Measurements from ENCODE around the gene GATAD2A.

The GATAD2A gene

GRCh38 chr19:19493841-19494546 lies 88.5 kb downstream of the GATAD2A start:
- no peak for FAIRE-seq
- no peak for TF ChIP-seq POLR2A (IDR thresholded peaks at IDR 0.05; ENCODE audit: low read depth, low read length)

DNA sequence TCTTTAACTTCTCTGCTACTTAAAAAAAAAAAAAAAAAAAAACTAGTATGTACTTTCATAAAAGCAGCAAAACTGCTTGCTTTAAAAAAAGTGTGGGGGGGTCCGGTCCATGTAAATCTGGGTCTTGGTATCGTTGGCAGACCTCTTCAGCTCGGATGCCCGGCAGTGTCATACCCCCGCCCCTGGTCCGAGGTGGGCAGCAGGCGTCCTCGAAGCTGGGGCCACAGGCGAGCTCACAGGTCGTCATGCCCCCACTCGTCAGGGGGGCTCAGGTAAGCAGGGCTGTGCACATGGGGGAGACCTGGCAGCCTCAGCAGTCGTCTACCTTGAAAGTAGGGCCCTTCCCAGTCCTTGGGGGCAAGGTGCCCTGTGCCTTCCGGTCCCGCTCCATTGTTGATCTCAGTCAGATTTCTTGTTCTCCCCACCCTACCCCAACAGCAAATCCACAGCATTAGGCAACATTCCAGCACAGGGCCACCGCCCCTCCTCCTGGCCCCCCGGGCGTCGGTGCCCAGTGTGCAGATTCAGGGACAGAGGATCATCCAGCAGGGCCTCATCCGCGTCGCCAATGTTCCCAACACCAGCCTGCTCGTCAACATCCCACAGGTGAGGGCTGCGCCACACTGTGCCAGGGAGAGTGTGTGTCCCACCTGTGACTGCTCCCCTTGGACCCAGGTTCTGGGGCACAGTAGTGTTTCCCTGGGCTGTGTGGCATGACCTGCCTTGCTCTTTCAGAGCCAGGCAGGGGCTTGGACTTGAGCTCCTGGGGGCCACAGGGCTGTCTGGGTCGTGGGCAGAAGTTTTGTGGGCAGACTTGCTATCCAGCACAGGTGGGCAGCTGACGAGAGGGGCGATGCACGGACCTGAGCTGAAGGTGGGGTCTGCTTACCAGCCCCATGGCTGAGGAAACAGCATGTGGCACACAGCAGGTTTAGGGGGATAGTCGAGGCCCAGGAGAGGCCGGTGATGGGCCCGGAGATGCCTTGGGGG lies 90.4 kb downstream of the GATAD2A start:
- no peak for TF ChIP-seq POLR2A (IDR thresholded peaks at IDR 0.05; ENCODE audit: low read depth, low read length)
- DNase-seq (ENCODE audit: insufficient read length, low spot score) (no peak), FAIRE-seq (no peak)

More at GRCh38 chr19:19493841-19494546, 88.5 kb downstream of the GATAD2A start:
- DNase-seq (ENCODE audit: insufficient read length, low spot score): no peak

- no peak for FAIRE-seq
- DNase-seq (ENCODE audit: insufficient read length, low spot score): no peak
- TF ChIP-seq POLR2A (IDR thresholded peaks at IDR 0.05; ENCODE audit: low read depth, low read length): no peak
These were observed 92.9 kb downstream of the GATAD2A start for GRCh38 chr19:19498255-19498991.

DNA sequence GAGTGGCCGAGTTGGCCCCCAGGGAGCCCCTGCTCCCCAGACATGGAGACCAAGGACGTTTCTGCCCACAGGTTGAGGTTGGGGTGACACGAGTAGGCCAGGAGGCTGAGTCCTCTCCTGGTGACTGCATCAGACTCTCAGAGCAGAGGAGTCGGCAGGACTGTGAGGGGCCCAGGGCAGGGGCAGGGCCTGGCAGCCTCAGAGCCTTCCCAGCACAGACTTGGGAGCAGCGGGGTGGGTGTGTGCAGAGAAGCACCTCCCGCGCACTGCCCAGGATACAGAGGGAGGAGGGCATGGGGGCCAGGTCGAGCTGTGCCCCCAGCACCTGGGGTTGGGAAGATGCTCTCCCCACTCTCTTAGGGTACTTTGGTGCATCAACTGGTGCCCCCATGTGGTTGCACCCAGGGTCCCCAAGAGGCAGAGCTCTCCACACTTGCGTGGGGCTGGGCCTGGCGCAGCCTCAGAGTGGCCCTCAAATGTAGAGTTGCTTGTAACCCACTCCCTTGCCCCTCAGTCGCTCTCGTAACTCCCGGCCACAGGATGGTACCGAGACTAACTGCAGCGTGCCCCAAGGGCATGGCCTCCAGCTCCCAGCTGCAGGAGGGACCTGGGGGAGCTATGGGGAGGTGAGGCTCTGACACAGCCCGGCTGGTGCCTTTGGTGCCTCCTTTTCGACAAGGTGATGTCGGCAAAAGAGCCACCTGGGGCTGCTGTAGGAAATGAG lies 94.0 kb downstream of the GATAD2A start:
- FAIRE-seq (no peak), DNase-seq (ENCODE audit: insufficient read length, low spot score) (no peak)
- no peak for TF ChIP-seq POLR2A (IDR thresholded peaks at IDR 0.05; ENCODE audit: low read depth, low read length)

DNA sequence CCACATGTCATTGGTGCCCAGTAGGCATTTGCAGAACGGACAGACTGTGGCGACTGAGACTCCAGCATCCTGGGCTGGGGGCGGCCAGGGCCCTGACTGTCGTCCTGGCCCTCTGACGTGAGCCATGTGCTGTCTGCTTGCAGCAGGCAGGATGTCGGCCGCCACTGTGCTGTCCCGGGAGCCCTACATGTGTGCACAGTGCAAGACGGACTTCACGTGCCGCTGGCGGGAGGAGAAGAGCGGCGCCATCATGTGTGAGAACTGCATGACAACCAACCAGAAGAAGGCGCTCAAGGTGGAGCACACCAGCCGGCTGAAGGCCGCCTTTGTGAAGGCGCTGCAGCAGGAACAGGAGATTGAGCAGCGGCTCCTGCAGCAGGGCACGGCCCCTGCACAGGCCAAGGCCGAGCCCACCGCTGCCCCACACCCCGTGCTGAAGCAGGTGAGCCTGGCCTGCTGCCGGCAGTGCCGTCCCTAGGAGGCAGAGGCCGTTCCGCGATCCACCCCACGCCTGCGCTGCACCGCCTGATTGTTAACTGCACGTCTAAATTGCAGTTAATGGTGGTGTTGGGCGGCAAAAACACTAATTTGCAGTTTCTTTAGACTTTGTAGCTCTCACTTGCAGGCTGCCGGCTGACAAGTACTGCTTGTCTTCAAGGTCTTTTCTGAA lies 95.6 kb downstream of the GATAD2A start:
- no peak for DNase-seq (ENCODE audit: insufficient read length, low spot score)
- TF ChIP-seq POLR2A (IDR thresholded peaks at IDR 0.05; ENCODE audit: low read depth, low read length): no peak
- FAIRE-seq: no peak

GRCh38 chr19:19501798-19502197 lies 96.3 kb downstream of the GATAD2A start:
- TF ChIP-seq POLR2A (IDR thresholded peaks at IDR 0.05; ENCODE audit: low read depth, low read length): no peak
- FAIRE-seq: no peak
- no peak for DNase-seq (ENCODE audit: insufficient read length, low spot score)

- no peak for TF ChIP-seq POLR2A (IDR thresholded peaks at IDR 0.05; ENCODE audit: low read depth, low read length)
- FAIRE-seq: no peak
- no peak for DNase-seq (ENCODE audit: insufficient read length, low spot score)
These were observed 96.8 kb downstream of the GATAD2A start for GRCh38 chr19:19502281-19502680.

GRCh38 chr19:19502808-19503602 lies 97.5 kb downstream of the GATAD2A start:
- no peak for TF ChIP-seq POLR2A (IDR thresholded peaks at IDR 0.05; ENCODE audit: low read depth, low read length)
- no peak for FAIRE-seq
- no peak for DNase-seq (ENCODE audit: insufficient read length, low spot score)

DNA sequence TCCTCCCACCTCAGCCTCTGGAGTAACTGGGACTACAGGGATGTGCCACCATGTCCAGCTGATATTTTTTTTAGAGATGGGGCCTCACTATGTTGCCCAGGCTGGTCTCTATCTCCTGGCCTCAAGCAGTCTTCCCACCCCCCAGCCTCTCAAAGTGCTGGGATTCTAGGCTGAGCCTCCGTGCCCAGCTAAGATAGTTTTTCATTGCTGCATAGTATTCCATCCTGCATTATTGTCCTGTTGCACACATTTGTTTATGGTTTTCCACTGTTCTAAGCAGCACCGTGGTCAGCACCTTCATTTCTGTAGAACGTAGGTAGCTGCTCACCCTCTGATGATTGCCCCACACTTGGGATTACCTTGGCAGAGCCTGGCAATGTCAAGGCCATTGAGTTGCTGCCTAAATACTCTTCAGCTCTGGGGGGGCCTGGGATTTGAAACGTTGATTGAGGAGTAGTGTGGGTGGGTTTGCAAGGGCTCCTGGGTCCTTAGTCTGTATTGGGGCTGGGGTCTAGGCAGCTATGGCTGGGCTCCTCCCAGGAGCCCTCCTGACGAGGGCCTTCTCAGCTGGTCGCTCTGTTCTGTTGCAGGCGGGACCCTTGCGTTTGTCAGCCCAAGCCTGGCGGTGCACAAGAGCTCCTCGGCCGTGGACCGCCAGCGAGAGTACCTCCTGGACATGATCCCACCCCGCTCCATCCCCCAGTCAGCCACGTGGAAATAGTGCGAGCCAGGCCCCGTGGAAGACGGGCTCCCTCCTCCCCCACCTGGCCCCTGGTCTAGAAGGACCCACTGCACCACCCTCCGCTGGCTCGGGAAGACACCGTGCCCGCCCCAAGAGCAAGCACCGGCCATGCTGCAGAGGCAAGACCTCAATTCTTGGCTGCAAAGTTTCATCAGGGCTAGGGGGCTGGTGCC lies 99.5 kb downstream of the GATAD2A start:
- no peak for TF ChIP-seq POLR2A (IDR thresholded peaks at IDR 0.05; ENCODE audit: low read depth, low read length)
- FAIRE-seq: no peak
- DNase-seq (ENCODE audit: insufficient read length, low spot score): no peak

- DNase-seq (ENCODE audit: insufficient read length, low spot score) (no peak), FAIRE-seq (no peak)
- TF ChIP-seq POLR2A (IDR thresholded peaks at IDR 0.05; ENCODE audit: low read depth, low read length): no peak
These were observed 100.3 kb downstream of the GATAD2A start for GRCh38 chr19:19505669-19506326.

GRCh38 chr19:19506592-19506991 lies 101.1 kb downstream of the GATAD2A start:
- no peak for FAIRE-seq
- DNase-seq (ENCODE audit: insufficient read length, low spot score): no peak
- no peak for TF ChIP-seq POLR2A (IDR thresholded peaks at IDR 0.05; ENCODE audit: low read depth, low read length)
